Testis (tissue), 2 donors: ENCODE results near the gene SNED1.

Experiments
- CTCF ChIP-seq, 3 experiments: fragments of 450-650 bp in 2 of 3; fragments of 200-600 bp in 1 of 3; sonication (generic) in 1 of 3; IDR thresholded peaks; one replicate each; pipeline ENCODE4 v1.5.1; 2016 to 2019; ENCODE audit warnings: antibody characterized with exemption in 3 of 3, mild to moderate bottlenecking in 2 of 3, moderate library complexity in 1 of 3
- POLR2A ChIP-seq: fragments of 450-650 bp; IDR thresholded peaks from one replicate; pipeline ENCODE4 v1.6.1; 2017; ENCODE audit warnings: antibody characterized with exemption, mild to moderate bottlenecking, moderate library complexity

- TF ChIP-seq POLR2A, result no peak
- TF ChIP-seq CTCF (IDR thresholded peaks at IDR 0.05), result no peak
These were observed 39.1 kb downstream of the SNED1 start for GRCh38 chr2:241037498-241037897.
